Measurements from ENCODE around the gene HFE.
"Not testable (repeated sequence)": the region's sequence is repeated elsewhere in the genome, so short reads cannot be mapped to it uniquely, and the experiment has no call there.

The HFE gene

GRCh38 chr6:26056583-26057350 lies 30.5 kb upstream of the HFE start:
- H3K4me3 ChIP-seq (ENCODE audit: low read depth, low read length), result peak overlapping the region; percentile 18
- no peak for TF ChIP-seq CTCF (IDR thresholded peaks at IDR 0.05; ENCODE audit: borderline replicate concordance, insufficient read depth, low read depth, low read length)

- no peak overlapping the region for H3K4me3 ChIP-seq (ENCODE audit: low read depth, low read length)
- TF ChIP-seq CTCF (IDR thresholded peaks at IDR 0.05; ENCODE audit: borderline replicate concordance, insufficient read depth, low read depth, low read length), result no peak
These were observed 29.3 kb upstream of the HFE start for GRCh38 chr6:26057899-26058298.

- H3K4me3 ChIP-seq (ENCODE audit: low read depth, low read length), result not testable (repeated sequence)
These were observed 28.7 kb upstream of the HFE start for GRCh38 chr6:26058477-26059033.

- TF ChIP-seq CTCF (IDR thresholded peaks at IDR 0.05; ENCODE audit: borderline replicate concordance, insufficient read depth, low read depth, low read length), result no peak
- no peak overlapping the region for H3K4me3 ChIP-seq (ENCODE audit: low read depth, low read length)
These were observed 27.3 kb upstream of the HFE start for GRCh38 chr6:26059941-26060340.

- peak; percentile 52 for TF ChIP-seq CTCF (IDR thresholded peaks at IDR 0.05; ENCODE audit: borderline replicate concordance, insufficient read depth, low read depth, low read length)
- H3K4me3 ChIP-seq (ENCODE audit: low read depth, low read length), result no peak overlapping the region
These were observed 22.5 kb upstream of the HFE start for GRCh38 chr6:26064619-26065257.

GRCh38 chr6:26065952-26066380 lies 21.3 kb upstream of the HFE start:
- no peak overlapping the region for H3K4me3 ChIP-seq (ENCODE audit: low read depth, low read length)
- TF ChIP-seq CTCF (IDR thresholded peaks at IDR 0.05; ENCODE audit: borderline replicate concordance, insufficient read depth, low read depth, low read length), result peak; percentile 70

- no peak for TF ChIP-seq CTCF (IDR thresholded peaks at IDR 0.05; ENCODE audit: borderline replicate concordance, insufficient read depth, low read depth, low read length)
These were observed 19.9 kb upstream of the HFE start for GRCh38 chr6:26067367-26067766.

More at GRCh38 chr6:26067367-26067766, 19.9 kb upstream of the HFE start:
- H3K4me3 ChIP-seq (ENCODE audit: low read depth, low read length), result no peak overlapping the region

Measured in GM12875 (cell line).